B cell (primary cell): ENCODE data around the gene MYH11.
"Not testable (repeated sequence)": the region's sequence is repeated elsewhere in the genome, so short reads cannot be mapped to it uniquely, and the experiment has no call there.

Experiments
- EZH2 ChIP-seq: IDR thresholded peaks from 2 replicates; pipeline ENCODE4 v1.6.1; 2012; ENCODE audit warnings: borderline replicate concordance, low read depth, mild to moderate bottlenecking, moderate library complexity, low read length; ENCODE audit not compliant: insufficient read depth, poor library complexity, severe bottlenecking
- TF ChIP-seq, protein P1 (sequence below): fragments of 200-600 bp; IDR thresholded peaks from one replicate; pipeline ENCODE4 v1.8.0; 2022; ENCODE audit warnings: antibody characterized with exemption, mild to moderate bottlenecking

DNA sequence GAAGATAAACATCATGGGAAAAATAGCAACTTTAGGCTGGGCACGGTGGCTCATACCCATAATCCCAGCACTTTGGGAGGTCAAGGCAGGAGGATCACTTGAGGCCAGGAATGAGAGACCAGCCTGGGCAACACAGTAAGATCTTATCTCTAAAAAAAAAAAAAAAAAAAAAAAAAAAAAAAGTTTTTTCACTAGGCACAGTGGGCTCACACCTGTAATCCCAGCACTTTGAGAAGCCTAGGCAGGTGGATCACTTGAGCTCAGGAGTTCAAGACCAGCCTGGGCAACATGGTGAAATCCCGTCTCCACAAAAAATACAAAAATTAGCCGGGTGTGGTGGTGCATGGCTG is 44.5 kb downstream of the MYH11 start:
- TF ChIP-seq, protein P1, sequence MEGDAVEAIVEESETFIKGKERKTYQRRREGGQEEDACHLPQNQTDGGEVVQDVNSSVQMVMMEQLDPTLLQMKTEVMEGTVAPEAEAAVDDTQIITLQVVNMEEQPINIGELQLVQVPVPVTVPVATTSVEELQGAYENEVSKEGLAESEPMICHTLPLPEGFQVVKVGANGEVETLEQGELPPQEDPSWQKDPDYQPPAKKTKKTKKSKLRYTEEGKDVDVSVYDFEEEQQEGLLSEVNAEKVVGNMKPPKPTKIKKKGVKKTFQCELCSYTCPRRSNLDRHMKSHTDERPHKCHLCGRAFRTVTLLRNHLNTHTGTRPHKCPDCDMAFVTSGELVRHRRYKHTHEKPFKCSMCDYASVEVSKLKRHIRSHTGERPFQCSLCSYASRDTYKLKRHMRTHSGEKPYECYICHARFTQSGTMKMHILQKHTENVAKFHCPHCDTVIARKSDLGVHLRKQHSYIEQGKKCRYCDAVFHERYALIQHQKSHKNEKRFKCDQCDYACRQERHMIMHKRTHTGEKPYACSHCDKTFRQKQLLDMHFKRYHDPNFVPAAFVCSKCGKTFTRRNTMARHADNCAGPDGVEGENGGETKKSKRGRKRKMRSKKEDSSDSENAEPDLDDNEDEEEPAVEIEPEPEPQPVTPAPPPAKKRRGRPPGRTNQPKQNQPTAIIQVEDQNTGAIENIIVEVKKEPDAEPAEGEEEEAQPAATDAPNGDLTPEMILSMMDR = not testable (repeated sequence)
- not testable (repeated sequence) for TF ChIP-seq EZH2
